H1 (cell line): ENCODE results near the gene SLC13A3. TPM values are rescaled to one million over a fixed set of nuclear protein-coding genes. Genes with fewer than 3 reads are reported as not detected.

Experiments used
- CTCF ChIA-PET: fragments of 300-600 bp; sonication (Branson Sonifier 250); formaldehyde crosslinking; loops from one replicate; lab custom pipeline; 2021; ENCODE audit not compliant: partially characterized antibody; lab: Charles Lee
- POLR2A ChIA-PET: fragments of 300-600 bp; sonication (Branson Sonifier 250); formaldehyde crosslinking; loops from one replicate; lab custom pipeline; 2021; ENCODE audit warnings: inconsistent platforms; ENCODE audit not compliant: partially characterized antibody; lab: Charles Lee
- DNase-seq, 2 experiments: peaks; one replicate each; pipeline versions ENCODE4 v3.0.0 to v3.0.0-alpha.2; 2010 to 2022; ENCODE audit warnings: low spot score in 2 of 2, low read depth in 1 of 2, mixed read lengths in 1 of 2
- FAIRE-seq: peaks from 2 replicates; lab custom pipeline; 2011; peaks lifted over from hg19 to GRCh38; lab: Jason Lieb, UNC
- H2AFZ ChIP-seq: 2 replicates; pipeline ENCODE4 v1.8.1; 2012; ENCODE audit warnings: low read length, inconsistent platforms
- H2AK5ac ChIP-seq: 2 replicates; pipeline ENCODE4 v1.6.1; 2013; ENCODE audit warnings: low read depth, low read length
- H2BK120ac ChIP-seq: replicated peaks from 2 replicates; pipeline ENCODE3; 2013; ENCODE audit warnings: low read depth, low read length, inconsistent platforms
- H2BK12ac ChIP-seq: 2 replicates; pipeline ENCODE4 v1.6.1; 2013; ENCODE audit warnings: low read depth, low read length
- H2BK15ac ChIP-seq: 2 replicates; pipeline ENCODE4 v1.6.1; 2013; ENCODE audit warnings: low read length
- H2BK20ac ChIP-seq: 2 replicates; pipeline ENCODE4 v1.6.1; 2013; ENCODE audit warnings: low read length
- H2BK5ac ChIP-seq: 2 replicates; pipeline ENCODE4 v1.6.1; 2013; ENCODE audit warnings: low read depth, low read length
- H3K14ac ChIP-seq: 2 replicates; pipeline ENCODE4 v1.6.1; 2013; ENCODE audit warnings: inconsistent platforms; ENCODE audit not compliant: insufficient read length
- H3K18ac ChIP-seq: 2 replicates; pipeline ENCODE4 v1.6.1; 2013; ENCODE audit warnings: low read length; ENCODE audit errors: extremely low read depth
- H3K23ac ChIP-seq: 2 replicates; pipeline ENCODE4 v1.6.1; 2013; ENCODE audit warnings: inconsistent platforms; ENCODE audit not compliant: insufficient read length
- H3K23me2 ChIP-seq: 2 replicates; pipeline ENCODE4 v1.6.1; 2013; ENCODE audit warnings: low read depth, low read length
- H3K27ac ChIP-seq: 2 replicates; pipeline ENCODE4 v1.6.1; 2011; ENCODE audit warnings: low read depth, low read length, inconsistent platforms
- H3K27me3 ChIP-seq, 4 experiments: replicated peaks in 1 of 4; 1 replicate in 1 of 4; 2 replicates in 3 of 4; pipeline versions ENCODE4 v1.6.1 to v1.8.1; 2011 to 2013; ENCODE audit warnings: low read length in 3 of 4, mild to moderate bottlenecking in 3 of 4, inconsistent platforms in 2 of 4, mixed read lengths in 2 of 4, moderate library complexity in 1 of 4; ENCODE audit not compliant: control insufficient read depth in 3 of 4, insufficient read depth in 3 of 4; ENCODE audit errors: extremely low read depth in 1 of 4
- H3K36me3 ChIP-seq, 4 experiments: 2 replicates each; pipeline versions ENCODE4 v1.6.1 to v1.8.1; 2011 to 2013; ENCODE audit warnings: mild to moderate bottlenecking in 4 of 4, low read length in 3 of 4, moderate library complexity in 2 of 4, control low read depth in 1 of 4, inconsistent platforms in 1 of 4; ENCODE audit not compliant: insufficient read depth in 4 of 4, control insufficient read depth in 2 of 4
- H3K4ac ChIP-seq: replicated peaks from 2 replicates; pipeline ENCODE3; 2013; ENCODE audit warnings: low read length, low read depth, mixed read lengths, inconsistent platforms; ENCODE audit not compliant: insufficient read length
- H3K4me1 ChIP-seq, 4 experiments: replicated peaks in 1 of 4; 1 replicate in 1 of 4; 2 replicates in 3 of 4; pipeline versions ENCODE4 v1.6.1 to v1.8.1; 2011 to 2013; ENCODE audit warnings: low read length in 3 of 4, inconsistent platforms in 2 of 4, mixed read lengths in 1 of 4; ENCODE audit not compliant: insufficient read depth in 4 of 4, control insufficient read depth in 3 of 4
- H3K4me2 ChIP-seq, 2 experiments: 2 replicates each; pipeline versions ENCODE4 v1.6.1 to v1.8.1; 2011 to 2013; ENCODE audit warnings: low read depth in 2 of 2, low read length in 2 of 2, control low read depth in 1 of 2, inconsistent platforms in 1 of 2, mild to moderate bottlenecking in 1 of 2; ENCODE audit not compliant: insufficient read depth in 1 of 2
- H3K4me3 ChIP-seq, 4 experiments: fragments of 200-600, 300-600 bp in 1 of 4; sonication (generic), shearing (Covaris generic), sonication (Bioruptor Twin) in 1 of 4; 2 replicates each; pipeline versions ENCODE4 v1.5.1 to v1.8.1; 2011 to 2016; ENCODE audit warnings: low read length in 4 of 4, low read depth in 3 of 4, control low read depth in 2 of 4, inconsistent platforms in 2 of 4, mild to moderate bottlenecking in 2 of 4, mixed read lengths in 1 of 4, moderate library complexity in 1 of 4; ENCODE audit not compliant: insufficient read depth in 2 of 4; ENCODE audit errors: extremely low read depth in 1 of 4
- H3K56ac ChIP-seq: replicated peaks from 2 replicates; pipeline ENCODE3; 2013; ENCODE audit warnings: low read depth, mild to moderate bottlenecking, mixed read lengths, low read length, inconsistent platforms; ENCODE audit not compliant: insufficient read length
- H3K79me1 ChIP-seq: 2 replicates; pipeline ENCODE4 v1.6.1; 2013; ENCODE audit warnings: low read depth, low read length, control low read depth
- H3K79me2 ChIP-seq, 2 experiments: 2 replicates each; pipeline versions ENCODE4 v1.6.1 to v1.8.1; 2012 to 2013; ENCODE audit warnings: low read length in 2 of 2, mild to moderate bottlenecking in 2 of 2, inconsistent platforms in 1 of 2; ENCODE audit not compliant: insufficient read depth in 2 of 2, control insufficient read depth in 1 of 2
- H3K9ac ChIP-seq, 4 experiments: replicated peaks in 1 of 4; 1 replicate in 1 of 4; 2 replicates in 3 of 4; pipeline versions ENCODE4 v1.6.1 to v1.8.1; 2011 to 2013; ENCODE audit warnings: low read depth in 3 of 4, low read length in 3 of 4, control low read depth in 2 of 4, mild to moderate bottlenecking in 2 of 4, moderate library complexity in 2 of 4, inconsistent platforms in 1 of 4; ENCODE audit errors: extremely low read depth in 1 of 4
- H3K9me3 ChIP-seq, 2 experiments: 2 replicates each; pipeline versions ENCODE4 v1.6.1 to v1.8.1; 2012 to 2013; ENCODE audit warnings: mild to moderate bottlenecking in 2 of 2, moderate library complexity in 2 of 2, control low read depth in 1 of 2, inconsistent platforms in 1 of 2, low read depth in 1 of 2, low read length in 1 of 2, mixed read lengths in 1 of 2; ENCODE audit not compliant: insufficient read depth in 2 of 2
- H4K20me1 ChIP-seq, 2 experiments: replicated peaks in 1 of 2; 2 replicates each; pipeline versions ENCODE3 to v1.8.1; 2011 to 2013; ENCODE audit warnings: inconsistent platforms in 2 of 2, low read length in 2 of 2, mild to moderate bottlenecking in 1 of 2; ENCODE audit not compliant: insufficient read depth in 2 of 2, control insufficient read depth in 1 of 2
- H4K5ac ChIP-seq: 2 replicates; pipeline ENCODE4 v1.6.1; 2013; ENCODE audit warnings: low read length, low read depth, mixed read lengths, inconsistent platforms; ENCODE audit not compliant: insufficient read length
- H4K8ac ChIP-seq: 2 replicates; pipeline ENCODE4 v1.8.0; 2013; ENCODE audit warnings: mild to moderate bottlenecking, moderate library complexity, low read length, inconsistent platforms; ENCODE audit not compliant: insufficient read depth; ENCODE audit errors: extremely low read depth
- H4K91ac ChIP-seq: replicated peaks from 2 replicates; pipeline ENCODE3; 2013; ENCODE audit warnings: low read length, mixed read lengths, inconsistent platforms; ENCODE audit not compliant: insufficient read length
- WGBS, 2 experiments: shearing (Covaris generic) in 1 of 2; methylation state at CpG; one replicate each; pipeline versions ENCODE4 v1.1.6 to v1.1.7; 2013 to 2015; ENCODE audit warnings: low lambda C conversion rate in 2 of 2, mixed read lengths in 2 of 2, inconsistent platforms in 1 of 2, low coverage in 1 of 2, missing lambda C conversion rate in 1 of 2; ENCODE audit not compliant: insufficient replicate concordance in 2 of 2, insufficient coverage in 1 of 2, insufficient read length in 1 of 2; ENCODE audit errors: extremely low coverage in 1 of 2, missing lambda C conversion rate in 1 of 2; 5-methylcytosine and 5-hydroxymethylcytosine counted together
- polyA plus RNA-seq, 7 experiments: library from polyadenylated mRNA; depleted of rRNA in 3 of 7; stranded (reverse) in 5 of 7; unstranded in 2 of 7; fragments of >200 nt in 5 of 7; fragments of 200-250 nt in 2 of 7; gene quantifications; 1 replicate in 5 of 7; 2 replicates in 1 of 7; 4 replicates in 1 of 7; pipeline versions ENCODE4 v1.2.1 to v1.2.3, GENCODE V29; 2011 to 2013; ENCODE audit warnings: missing spikeins in 2 of 7, mixed read lengths in 2 of 7
- total RNA-seq: library from RNA; stranded (reverse); fragmentation: NEBNext Ultra II Directional; extraction: Animal tissue kit (Norgen Biotek cat#: 25700); gene quantifications from 2 replicates; pipeline ENCODE4 v1.2.1, GENCODE V29; 2021
- TF ChIP-seq, protein P1 (sequence below): IDR thresholded peaks from 2 replicates; pipeline ENCODE4 v1.6.1; 2012; ENCODE audit warnings: inconsistent platforms

SLC13A3 gene
- total and polyA plus RNA-seq, 2 of the 8 experiments (the other 6 are each of a cell fraction or from before 2014, with no cell fraction given), result 9.4 to 12.6 TPM

- no peaks in the 10 kb centered on the region for H3K79me2 ChIP-seq
- H3K4ac ChIP-seq, result no peak within 1 kb of the TSS
- peak within 1 kb of the TSS; percentile 24; the same call in 1 of the 2 replicates for H2BK20ac ChIP-seq
- H4K8ac ChIP-seq, result no peak within 1 kb of the TSS
- H3K18ac ChIP-seq, result no peak within 1 kb of the TSS
- no peaks in the 10 kb centered on the region; a peak in 2 of 7 replicates for H3K27me3 ChIP-seq
- POLR2A ChIA-PET, result interaction anchor here (1.4 to 2.6 kb wide), 4 partner anchors 16 to 136 kb away, joined by 3 to 8 read pairs (median 4); no protein-coding TSS in a partner anchor
- H3K56ac ChIP-seq, result no peak within 1 kb of the TSS
- FAIRE-seq, result no peak
- 91% methylated on average over 9 of the region's 9 CpGs; no CpG with 5 or more reads in 1 of the 2 experiments for WGBS, 2 experiments
- peak within 1 kb of the TSS; percentile 10 to 43; a peak in 1 of 4 replicates for H3K4me2 ChIP-seq
- peak within 1 kb of the TSS; percentile 59; the same call in 1 of the 2 replicates for H3K27ac ChIP-seq
- H3K36me3 ChIP-seq, result no peaks in the 10 kb centered on the region
- peak within 1 kb of the TSS; percentile 61; the same call in 1 of the 2 replicates for H2BK5ac ChIP-seq
- H3K23me2 ChIP-seq, result no peaks in the 10 kb centered on the region
- no peak within 1 kb of the TSS; the same call in 1 of the 2 replicates for H2BK12ac ChIP-seq
- H3K4me1 ChIP-seq, result peaks cover 12 to 33% (median 21%) of the 10 kb centered on the region in 4 experiments
- H3K4me3 ChIP-seq, result no peak within 1 kb of the TSS
- H3K14ac ChIP-seq, result no peak within 1 kb of the TSS
- H2BK120ac ChIP-seq, result no peak within 1 kb of the TSS
- no peaks in the 10 kb centered on the region for H3K9me3 ChIP-seq
- no peaks in the 10 kb centered on the region for H3K79me1 ChIP-seq
- H4K5ac ChIP-seq, result no peak within 1 kb of the TSS
- H4K91ac ChIP-seq, result peak within 1 kb of the TSS; percentile 67
- no peak within 1 kb of the TSS; the same call in 1 of the 2 replicates for H2AK5ac ChIP-seq
- no peak within 1 kb of the TSS for H3K9ac ChIP-seq
- no peak for DNase-seq
- CTCF ChIA-PET, result interaction anchor here (1.0 to 7.7 kb wide), 11 partner anchors 10 to 157 kb away, joined by 3 to 64 read pairs (median 7); no protein-coding TSS in a partner anchor
- H3K23ac ChIP-seq, result no peak within 1 kb of the TSS
- no peak within 1 kb of the TSS for H2BK15ac ChIP-seq
- no peaks in the 10 kb centered on the region for H4K20me1 ChIP-seq
- no peak within 1 kb of the TSS for H2AFZ ChIP-seq
- TF ChIP-seq, protein P1, sequence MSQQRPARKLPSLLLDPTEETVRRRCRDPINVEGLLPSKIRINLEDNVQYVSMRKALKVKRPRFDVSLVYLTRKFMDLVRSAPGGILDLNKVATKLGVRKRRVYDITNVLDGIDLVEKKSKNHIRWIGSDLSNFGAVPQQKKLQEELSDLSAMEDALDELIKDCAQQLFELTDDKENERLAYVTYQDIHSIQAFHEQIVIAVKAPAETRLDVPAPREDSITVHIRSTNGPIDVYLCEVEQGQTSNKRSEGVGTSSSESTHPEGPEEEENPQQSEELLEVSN, result peak; percentile 48
Observed at GRCh38 chr20:46550461-46550860, 100.8 kb downstream of the SLC13A3 start, which contains the start of gene OCSTAMP. OCSTAMP (minus strand) TSS chr20:46550654; CDS start chr20:46550560, 94 bp downstream.
